GM12864 (cell line): ENCODE results near the gene NAMPT.

Source experiments
- DNase-seq: peaks from one replicate; pipeline ENCODE4 v3.0.0-alpha.2; 2011; ENCODE audit warnings: low read depth
- H3K4me3 ChIP-seq: 2 replicates; pipeline ENCODE4 v1.5.1; 2011; ENCODE audit warnings: mild to moderate bottlenecking, low read depth, low read length, control low read depth
- CTCF ChIP-seq: IDR thresholded peaks from 2 replicates; pipeline ENCODE4 v1.5.1; 2011; ENCODE audit warnings: low read depth, mild to moderate bottlenecking, moderate library complexity, low read length, control low read depth, inconsistent platforms; ENCODE audit errors: missing control alignments

The NAMPT gene

GRCh38 chr7:106270122-106270977, 14.4 kb downstream of the NAMPT start:
- no peak for DNase-seq
- H3K4me3 ChIP-seq, result no peak overlapping the region
- no peak for TF ChIP-seq CTCF

GRCh38 chr7:106269254-106269961, 15.4 kb downstream of the NAMPT start:
- no peak for TF ChIP-seq CTCF
- no peak for DNase-seq

GRCh38 chr7:106265133-106265532, 19.6 kb downstream of the NAMPT start:
- no peak for DNase-seq
- H3K4me3 ChIP-seq, result no peak overlapping the region
- TF ChIP-seq CTCF, result no peak

More at GRCh38 chr7:106269254-106269961, 15.4 kb downstream of the NAMPT start:
- H3K4me3 ChIP-seq, result no peak overlapping the region

- no peak for TF ChIP-seq CTCF
These were observed 22.4 kb downstream of the NAMPT start for GRCh38 chr7:106262221-106262881.

GRCh38 chr7:106260136-106260561, 24.6 kb downstream of the NAMPT start:
- no peak for DNase-seq
- TF ChIP-seq CTCF, result no peak
- no peak overlapping the region for H3K4me3 ChIP-seq

More at GRCh38 chr7:106262221-106262881, 22.4 kb downstream of the NAMPT start:
- DNase-seq, result no peak
- H3K4me3 ChIP-seq, result no peak overlapping the region

GRCh38 chr7:106258789-106259188, 26.0 kb downstream of the NAMPT start:
- TF ChIP-seq CTCF, result no peak
- DNase-seq, result no peak
- H3K4me3 ChIP-seq, result no peak overlapping the region
